Breast epithelium (tissue), 3 donors: Measurements from ENCODE around the gene AGPAT3.

Experiments used
- POLR2A ChIP-seq: fragments of 450-650 bp; IDR thresholded peaks from one replicate; pipeline ENCODE4 v1.6.1; 2016; ENCODE audit warnings: antibody characterized with exemption, mild to moderate bottlenecking, moderate library complexity
- POLR2AphosphoS5 ChIP-seq, 3 donors: sonication (generic); formaldehyde crosslinking; IDR thresholded peaks; one replicate each; pipeline ENCODE4 v1.6.1; 2017; ENCODE audit warnings: antibody characterized with exemption in 3 of 3
- TF ChIP-seq, protein P1 (sequence below), 3 donors: fragments of 450-650 bp; IDR thresholded peaks; one replicate each; pipeline ENCODE4 v1.5.1; 2016 to 2017; ENCODE audit warnings: antibody characterized with exemption in 3 of 3, mild to moderate bottlenecking in 3 of 3, moderate library complexity in 3 of 3

DNA sequence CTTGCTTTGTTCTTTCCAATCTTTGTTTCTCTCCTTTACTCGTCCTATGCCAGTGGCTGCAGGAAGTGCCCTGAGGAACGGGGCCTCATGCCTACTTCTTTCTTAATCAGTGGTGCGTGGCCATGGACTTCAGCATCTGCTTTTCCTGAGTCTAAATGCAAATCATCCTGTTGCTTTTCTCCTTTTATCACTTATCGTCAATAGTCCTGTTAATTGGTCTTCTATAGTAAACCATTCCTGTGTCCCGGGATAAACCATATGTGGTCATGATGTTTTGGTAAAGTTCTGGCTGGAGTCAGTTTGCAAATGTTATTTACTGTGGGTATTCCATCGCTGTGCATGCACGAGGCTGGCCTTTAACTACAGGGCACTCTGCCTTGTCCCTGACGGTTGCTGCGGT, 47.5 kb downstream of the AGPAT3 start:
- TF ChIP-seq POLR2A: no peak
- TF ChIP-seq, protein P1, sequence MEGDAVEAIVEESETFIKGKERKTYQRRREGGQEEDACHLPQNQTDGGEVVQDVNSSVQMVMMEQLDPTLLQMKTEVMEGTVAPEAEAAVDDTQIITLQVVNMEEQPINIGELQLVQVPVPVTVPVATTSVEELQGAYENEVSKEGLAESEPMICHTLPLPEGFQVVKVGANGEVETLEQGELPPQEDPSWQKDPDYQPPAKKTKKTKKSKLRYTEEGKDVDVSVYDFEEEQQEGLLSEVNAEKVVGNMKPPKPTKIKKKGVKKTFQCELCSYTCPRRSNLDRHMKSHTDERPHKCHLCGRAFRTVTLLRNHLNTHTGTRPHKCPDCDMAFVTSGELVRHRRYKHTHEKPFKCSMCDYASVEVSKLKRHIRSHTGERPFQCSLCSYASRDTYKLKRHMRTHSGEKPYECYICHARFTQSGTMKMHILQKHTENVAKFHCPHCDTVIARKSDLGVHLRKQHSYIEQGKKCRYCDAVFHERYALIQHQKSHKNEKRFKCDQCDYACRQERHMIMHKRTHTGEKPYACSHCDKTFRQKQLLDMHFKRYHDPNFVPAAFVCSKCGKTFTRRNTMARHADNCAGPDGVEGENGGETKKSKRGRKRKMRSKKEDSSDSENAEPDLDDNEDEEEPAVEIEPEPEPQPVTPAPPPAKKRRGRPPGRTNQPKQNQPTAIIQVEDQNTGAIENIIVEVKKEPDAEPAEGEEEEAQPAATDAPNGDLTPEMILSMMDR (IDR thresholded peaks at IDR 0.05): no peak
- TF ChIP-seq POLR2AphosphoS5 (IDR thresholded peaks at IDR 0.05): no peak
